ENCODE results near the gene TBC1D9.

- TF ChIP-seq, protein P1, sequence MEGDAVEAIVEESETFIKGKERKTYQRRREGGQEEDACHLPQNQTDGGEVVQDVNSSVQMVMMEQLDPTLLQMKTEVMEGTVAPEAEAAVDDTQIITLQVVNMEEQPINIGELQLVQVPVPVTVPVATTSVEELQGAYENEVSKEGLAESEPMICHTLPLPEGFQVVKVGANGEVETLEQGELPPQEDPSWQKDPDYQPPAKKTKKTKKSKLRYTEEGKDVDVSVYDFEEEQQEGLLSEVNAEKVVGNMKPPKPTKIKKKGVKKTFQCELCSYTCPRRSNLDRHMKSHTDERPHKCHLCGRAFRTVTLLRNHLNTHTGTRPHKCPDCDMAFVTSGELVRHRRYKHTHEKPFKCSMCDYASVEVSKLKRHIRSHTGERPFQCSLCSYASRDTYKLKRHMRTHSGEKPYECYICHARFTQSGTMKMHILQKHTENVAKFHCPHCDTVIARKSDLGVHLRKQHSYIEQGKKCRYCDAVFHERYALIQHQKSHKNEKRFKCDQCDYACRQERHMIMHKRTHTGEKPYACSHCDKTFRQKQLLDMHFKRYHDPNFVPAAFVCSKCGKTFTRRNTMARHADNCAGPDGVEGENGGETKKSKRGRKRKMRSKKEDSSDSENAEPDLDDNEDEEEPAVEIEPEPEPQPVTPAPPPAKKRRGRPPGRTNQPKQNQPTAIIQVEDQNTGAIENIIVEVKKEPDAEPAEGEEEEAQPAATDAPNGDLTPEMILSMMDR (IDR thresholded peaks at IDR 0.05; ENCODE audit: low read depth, low read length) = no peak
- TF ChIP-seq EZH2phosphoT487 (IDR thresholded peaks at IDR 0.05; ENCODE audit: low read depth) = no peak
Observed at GRCh38 chr4:140720387-140721304, 35.5 kb downstream of the TBC1D9 start.

Data from OCI-LY3 (cell line).